Measurements from ENCODE around the gene COX7B2.

Gene COX7B2

DNA sequence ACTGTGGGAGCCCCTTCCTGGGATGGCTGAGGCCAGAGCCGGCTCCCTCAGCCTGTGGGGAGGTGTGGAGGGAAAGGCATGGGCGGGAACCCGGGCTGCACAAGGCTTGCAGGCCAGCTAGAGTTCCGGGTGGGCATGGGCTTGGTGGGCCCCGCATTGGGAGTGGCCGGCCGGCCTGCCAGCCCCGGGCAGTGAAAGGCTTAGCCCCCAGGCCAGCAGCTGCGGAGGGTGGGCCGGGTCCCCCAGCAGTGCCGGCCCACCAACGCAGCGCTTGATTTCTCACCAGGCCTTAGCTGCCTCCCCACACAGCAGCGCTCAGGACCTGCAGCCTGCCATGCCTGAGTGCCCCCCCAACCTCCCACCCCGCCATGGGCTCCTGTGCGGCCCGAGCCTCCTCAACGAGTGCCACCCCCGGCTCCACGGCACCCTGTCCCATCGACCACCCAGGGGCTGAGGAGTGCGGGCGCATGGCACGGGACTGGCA, 78.0 kb downstream of the COX7B2 start:
- TF ChIP-seq, protein P1, sequence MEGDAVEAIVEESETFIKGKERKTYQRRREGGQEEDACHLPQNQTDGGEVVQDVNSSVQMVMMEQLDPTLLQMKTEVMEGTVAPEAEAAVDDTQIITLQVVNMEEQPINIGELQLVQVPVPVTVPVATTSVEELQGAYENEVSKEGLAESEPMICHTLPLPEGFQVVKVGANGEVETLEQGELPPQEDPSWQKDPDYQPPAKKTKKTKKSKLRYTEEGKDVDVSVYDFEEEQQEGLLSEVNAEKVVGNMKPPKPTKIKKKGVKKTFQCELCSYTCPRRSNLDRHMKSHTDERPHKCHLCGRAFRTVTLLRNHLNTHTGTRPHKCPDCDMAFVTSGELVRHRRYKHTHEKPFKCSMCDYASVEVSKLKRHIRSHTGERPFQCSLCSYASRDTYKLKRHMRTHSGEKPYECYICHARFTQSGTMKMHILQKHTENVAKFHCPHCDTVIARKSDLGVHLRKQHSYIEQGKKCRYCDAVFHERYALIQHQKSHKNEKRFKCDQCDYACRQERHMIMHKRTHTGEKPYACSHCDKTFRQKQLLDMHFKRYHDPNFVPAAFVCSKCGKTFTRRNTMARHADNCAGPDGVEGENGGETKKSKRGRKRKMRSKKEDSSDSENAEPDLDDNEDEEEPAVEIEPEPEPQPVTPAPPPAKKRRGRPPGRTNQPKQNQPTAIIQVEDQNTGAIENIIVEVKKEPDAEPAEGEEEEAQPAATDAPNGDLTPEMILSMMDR (IDR thresholded peaks at IDR 0.05; ENCODE audit: unreplicated experiment in 3 of 3), result no peak
- H3K27me3 Mint-ChIP-seq (ENCODE audit: low read depth), result no peaks in the 10 kb centered on the region
- H3K9me3 Mint-ChIP-seq, result peaks cover 2% of the 10 kb centered on the region
- H3K4me1 Mint-ChIP-seq, result no peaks in the 10 kb centered on the region
- no peak overlapping the region for H3K4me3 Mint-ChIP-seq
- H3K27ac Mint-ChIP-seq, result no peak overlapping the region
- no peaks in the 10 kb centered on the region for H3K36me3 Mint-ChIP-seq (ENCODE audit: low read depth)

DNA sequence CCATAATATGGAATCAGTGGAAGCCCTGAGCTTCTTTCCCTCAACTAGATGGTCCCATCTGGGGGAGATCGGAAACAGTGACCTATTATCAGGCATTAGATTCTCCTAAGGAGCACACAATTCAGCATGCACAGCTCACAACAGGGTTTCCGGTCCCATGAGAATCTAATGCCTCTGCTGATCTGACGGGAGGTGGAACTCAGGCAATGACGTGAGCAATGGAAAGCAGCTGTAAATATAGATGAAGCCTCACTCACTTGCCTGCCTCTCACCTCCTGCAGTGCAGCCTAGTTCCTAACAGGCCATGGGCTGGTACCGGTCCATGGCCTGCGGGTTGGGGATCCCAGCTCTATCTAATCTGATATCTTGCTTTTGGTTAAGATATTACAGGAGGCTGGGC, 88.9 kb downstream of the COX7B2 start:
- H3K9me3 Mint-ChIP-seq, result peaks cover 5% of the 10 kb centered on the region
- H3K27ac Mint-ChIP-seq, result no peak overlapping the region
- no peak overlapping the region for H3K4me3 Mint-ChIP-seq
- H3K4me1 Mint-ChIP-seq, result no peaks in the 10 kb centered on the region
- H3K36me3 Mint-ChIP-seq (ENCODE audit: low read depth), result no peaks in the 10 kb centered on the region
- TF ChIP-seq, protein P1 (IDR thresholded peaks at IDR 0.05; ENCODE audit: unreplicated experiment in 3 of 3), result no peak
- no peaks in the 10 kb centered on the region for H3K27me3 Mint-ChIP-seq (ENCODE audit: low read depth)

DNA sequence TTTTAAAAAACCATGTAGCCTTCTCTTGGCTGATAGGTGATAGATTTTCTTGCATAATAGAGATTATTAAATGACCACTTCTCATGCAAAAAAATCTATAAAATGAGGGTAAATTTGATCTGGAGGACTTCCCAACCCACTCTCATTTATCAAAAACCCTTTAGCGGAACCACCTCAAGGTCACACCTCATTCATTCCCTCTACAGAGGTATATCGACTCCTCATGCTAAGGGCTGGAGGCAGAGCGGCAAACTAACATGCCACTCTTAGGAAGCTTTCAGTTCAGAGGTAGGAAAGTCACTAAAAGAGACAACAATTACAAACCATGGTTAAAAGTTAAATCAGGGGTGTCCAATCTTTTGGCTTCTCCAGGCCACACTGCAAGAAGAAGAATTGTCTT, 90.0 kb downstream of the COX7B2 start:
- H3K4me1 Mint-ChIP-seq, result no peaks in the 10 kb centered on the region
- H3K4me3 Mint-ChIP-seq, result no peak overlapping the region
- no peaks in the 10 kb centered on the region for H3K9me3 Mint-ChIP-seq
- no peak overlapping the region for H3K27ac Mint-ChIP-seq
- TF ChIP-seq, protein P1 (IDR thresholded peaks at IDR 0.05; ENCODE audit: unreplicated experiment in 3 of 3), result no peak
- no peaks in the 10 kb centered on the region for H3K36me3 Mint-ChIP-seq (ENCODE audit: low read depth)
- no peaks in the 10 kb centered on the region for H3K27me3 Mint-ChIP-seq (ENCODE audit: low read depth)

DNA sequence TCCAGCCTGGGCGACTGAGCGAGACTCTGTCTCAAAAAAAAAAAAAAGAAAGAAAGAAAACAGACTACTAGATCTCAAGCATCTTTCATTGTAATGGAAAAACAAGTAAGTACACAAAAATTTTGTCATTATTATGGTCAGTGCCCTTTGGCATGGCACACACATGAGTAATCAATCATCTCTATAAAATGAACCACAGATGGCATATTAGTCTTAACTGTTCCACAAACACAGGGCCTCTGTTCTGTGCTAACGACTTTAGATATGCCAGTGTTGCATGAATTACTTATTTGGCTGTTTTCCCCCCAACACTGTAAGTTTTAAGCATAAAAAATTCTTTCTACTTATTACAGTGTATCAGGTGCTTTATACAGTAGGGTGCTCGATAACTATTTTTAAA, 90.4 kb downstream of the COX7B2 start:
- Mint-ChIP-seq H3K9me3 (no peaks in the 10 kb centered on the region), H3K4me1 (no peaks in the 10 kb centered on the region), H3K4me3 (no peak overlapping the region), H3K36me3 (ENCODE audit: low read depth) (no peaks in the 10 kb centered on the region), H3K27ac (no peak overlapping the region), H3K27me3 (ENCODE audit: low read depth) (no peaks in the 10 kb centered on the region)
- TF ChIP-seq, protein P1 (IDR thresholded peaks at IDR 0.05; ENCODE audit: unreplicated experiment in 3 of 3), result no peak

DNA sequence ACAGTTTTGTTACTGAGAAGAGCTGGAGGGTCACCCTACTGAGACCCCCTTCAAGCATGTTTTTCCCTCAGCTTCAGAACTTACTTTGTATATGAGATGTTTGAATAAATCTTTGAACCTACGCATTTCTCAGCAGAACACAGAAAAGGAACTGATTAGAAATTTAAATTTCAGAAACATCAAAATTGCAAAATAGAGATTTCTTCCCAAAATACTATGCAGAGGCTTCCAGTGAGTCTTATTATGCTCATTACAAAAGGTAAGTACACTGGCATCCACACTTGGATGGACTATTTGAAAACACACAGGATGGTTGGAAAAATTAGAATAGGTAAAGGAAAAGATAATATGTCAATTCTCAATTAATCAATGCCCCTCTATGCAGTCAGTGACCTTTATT, 91.2 kb downstream of the COX7B2 start:
- Mint-ChIP-seq H3K27me3 (ENCODE audit: low read depth) (no peaks in the 10 kb centered on the region), H3K4me3 (no peak overlapping the region), H3K4me1 (no peaks in the 10 kb centered on the region), H3K9me3 (no peaks in the 10 kb centered on the region), H3K27ac (no peak overlapping the region), H3K36me3 (ENCODE audit: low read depth) (no peaks in the 10 kb centered on the region)
- TF ChIP-seq, protein P1 (IDR thresholded peaks at IDR 0.05; ENCODE audit: unreplicated experiment in 3 of 3), result no peak

DNA sequence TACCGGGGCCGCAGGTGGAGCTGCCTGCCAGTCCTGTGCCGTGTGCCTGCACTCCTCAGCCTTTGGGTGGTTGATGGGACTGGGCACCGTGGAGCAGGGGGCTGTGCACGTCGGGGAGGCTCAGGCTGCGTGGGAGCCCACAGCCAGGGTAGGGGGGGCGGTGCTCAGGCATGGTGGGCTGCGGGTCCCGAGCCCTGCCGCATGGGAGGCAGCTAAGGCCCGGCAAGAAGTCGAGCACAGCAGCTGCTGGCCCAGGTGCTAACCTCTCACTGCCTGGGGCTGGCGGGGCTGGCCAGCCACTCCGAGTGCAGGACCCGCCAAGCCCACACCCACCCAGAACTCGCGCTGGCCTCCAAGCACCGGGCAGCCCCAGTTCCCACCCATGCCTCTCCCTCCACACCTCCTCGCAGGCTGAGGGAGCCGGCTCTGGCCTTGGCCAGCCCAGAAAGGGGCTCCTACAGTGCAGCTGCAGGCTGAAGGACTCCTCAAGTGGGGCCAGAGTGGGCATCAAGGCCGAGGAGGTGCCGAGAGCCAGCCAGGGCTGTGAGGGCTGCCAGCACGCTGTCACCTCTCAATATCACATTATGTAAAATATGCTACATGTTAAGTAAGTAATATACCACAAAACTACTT, 104.1 kb downstream of the COX7B2 start:
- Mint-ChIP-seq H3K9me3 (peaks cover 4% of the 10 kb centered on the region), H3K27ac (no peak overlapping the region), H3K4me1 (no peaks in the 10 kb centered on the region), H3K4me3 (no peak overlapping the region), H3K27me3 (ENCODE audit: low read depth) (no peaks in the 10 kb centered on the region), H3K36me3 (ENCODE audit: low read depth) (no peaks in the 10 kb centered on the region)
- TF ChIP-seq, protein P1 (IDR thresholded peaks at IDR 0.05; ENCODE audit: unreplicated experiment in 3 of 3), result no peak

All from nephron (organoid).